Measurements from ENCODE around the gene PVALB. TPM values are rescaled to one million over a fixed set of nuclear protein-coding genes. Genes with fewer than 3 reads are reported as not detected.

The PVALB gene
- total RNA-seq, 4 donors from 2014 or later, result not detected

DNA sequence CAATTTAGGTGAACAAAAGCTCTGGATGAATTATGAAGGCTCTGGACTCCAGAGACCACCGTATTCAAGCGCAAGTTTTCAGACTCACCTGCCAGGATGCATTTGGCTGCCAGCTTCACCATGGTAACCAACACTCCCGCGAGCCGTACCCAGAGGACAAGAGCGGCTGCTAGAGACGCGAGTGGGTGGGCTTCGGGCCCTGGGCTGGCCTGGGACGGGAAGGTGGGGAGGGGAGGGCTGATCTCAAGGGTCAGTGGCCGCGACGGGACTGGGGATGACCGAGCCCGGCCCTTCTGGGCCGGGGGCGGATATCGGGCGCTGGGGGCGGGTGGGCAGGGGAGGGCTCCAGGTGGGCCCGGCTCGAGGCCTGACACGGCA, 41.3 kb downstream of the PVALB start:
- Histone ChIP-seq H3K9me3 (no peaks in the 10 kb centered on the region), H3K4me3 (peak overlapping the region; percentile 69 to 93 (median 84)), H3K4me1 (peaks cover 11 to 26% (median 25%) of the 10 kb centered on the region in 4 donors), H3K36me3 (no peaks in the 10 kb centered on the region), H3K27me3 (no peaks in the 10 kb centered on the region), H3K27ac (replicated peaks in 1 of 4) (peak overlapping the region; percentile 86 to 94 (median 86))
- intact Hi-C loops (cut with DNase I), result loop anchor here (5.0 to 10.0 kb wide), 2 partner anchors 241 to 412 kb away; partner anchors contain the start of gene C1QTNF6
- WGBS, result under 1% methylated on average over 14 of the region's 23 CpGs
- DNase-seq (ENCODE audit: extremely low spot score), result no peak
- TF ChIP-seq POLR2AphosphoS5 (IDR thresholded peaks at IDR 0.05) (no peak), EP300 (IDR thresholded peaks at IDR 0.05) (no peak), POLR2A (IDR thresholded peaks at IDR 0.05; ENCODE audit: low read depth) (no peak)
- TF ChIP-seq, protein P1, sequence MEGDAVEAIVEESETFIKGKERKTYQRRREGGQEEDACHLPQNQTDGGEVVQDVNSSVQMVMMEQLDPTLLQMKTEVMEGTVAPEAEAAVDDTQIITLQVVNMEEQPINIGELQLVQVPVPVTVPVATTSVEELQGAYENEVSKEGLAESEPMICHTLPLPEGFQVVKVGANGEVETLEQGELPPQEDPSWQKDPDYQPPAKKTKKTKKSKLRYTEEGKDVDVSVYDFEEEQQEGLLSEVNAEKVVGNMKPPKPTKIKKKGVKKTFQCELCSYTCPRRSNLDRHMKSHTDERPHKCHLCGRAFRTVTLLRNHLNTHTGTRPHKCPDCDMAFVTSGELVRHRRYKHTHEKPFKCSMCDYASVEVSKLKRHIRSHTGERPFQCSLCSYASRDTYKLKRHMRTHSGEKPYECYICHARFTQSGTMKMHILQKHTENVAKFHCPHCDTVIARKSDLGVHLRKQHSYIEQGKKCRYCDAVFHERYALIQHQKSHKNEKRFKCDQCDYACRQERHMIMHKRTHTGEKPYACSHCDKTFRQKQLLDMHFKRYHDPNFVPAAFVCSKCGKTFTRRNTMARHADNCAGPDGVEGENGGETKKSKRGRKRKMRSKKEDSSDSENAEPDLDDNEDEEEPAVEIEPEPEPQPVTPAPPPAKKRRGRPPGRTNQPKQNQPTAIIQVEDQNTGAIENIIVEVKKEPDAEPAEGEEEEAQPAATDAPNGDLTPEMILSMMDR (IDR thresholded peaks at IDR 0.05), result no peak

DNA sequence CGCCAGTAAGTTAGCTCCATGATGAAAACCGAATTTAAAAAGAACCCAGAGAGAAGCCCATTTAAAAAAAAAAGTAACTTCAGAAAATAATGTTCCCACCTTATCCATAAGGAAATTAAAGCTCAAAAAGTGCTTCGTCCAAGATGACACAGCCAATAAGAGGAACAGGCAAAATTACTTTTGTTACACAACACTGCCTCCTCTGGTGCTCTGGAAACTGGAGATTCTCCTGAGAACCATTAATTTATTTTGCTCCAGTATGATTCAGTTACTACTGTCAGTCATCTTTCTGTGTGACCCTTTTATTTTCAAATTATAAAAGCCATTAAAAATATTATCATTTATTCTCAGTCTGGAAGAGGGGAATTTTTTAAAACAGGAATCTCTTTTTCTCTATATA, 42.9 kb downstream of the PVALB start:
- WGBS, result 72% methylated on average over 3 of the region's 3 CpGs

DNA sequence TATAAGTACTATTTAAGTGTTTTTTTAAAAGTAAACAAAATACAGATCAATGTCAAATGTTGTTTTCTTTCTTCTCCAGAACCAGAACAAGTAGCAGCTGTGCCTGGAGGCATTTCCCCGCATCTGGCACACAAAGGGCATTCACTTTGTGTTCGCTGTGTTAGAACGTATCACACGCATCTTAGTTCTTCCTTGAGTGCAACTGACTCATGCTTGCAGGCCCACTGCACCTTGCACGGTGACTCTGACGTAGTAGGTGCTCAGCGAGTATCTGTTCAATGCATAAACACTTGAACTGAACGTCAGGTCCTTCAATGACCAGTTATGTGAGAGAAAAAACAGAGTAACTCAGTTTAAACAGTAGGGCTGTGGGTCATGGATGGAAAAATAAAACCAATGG, 44.4 kb downstream of the PVALB start:
- Histone ChIP-seq H3K4me3 (no peak overlapping the region), H3K9me3 (no peaks in the 10 kb centered on the region), H3K27ac (replicated peaks in 1 of 4) (no peak overlapping the region), H3K4me1 (peaks cover 14 to 34% (median 31%) of the 10 kb centered on the region in 4 donors), H3K36me3 (peaks cover under 1 to 4% (median 2%) of the 10 kb centered on the region in 4 donors), H3K27me3 (no peaks in the 10 kb centered on the region)
- intact Hi-C loops (cut with DNase I), result loop anchor here (10.0 kb wide), 1 partner anchor 238 kb away; no protein-coding TSS in a partner anchor
- WGBS, result 88% methylated on average over 8 of the region's 8 CpGs
- DNase-seq (ENCODE audit: extremely low spot score), result no peak
- no peak for TF ChIP-seq EP300 (IDR thresholded peaks at IDR 0.05)
- TF ChIP-seq POLR2AphosphoS5 (IDR thresholded peaks at IDR 0.05), result no peak
- TF ChIP-seq, protein P1 (IDR thresholded peaks at IDR 0.05), result no peak
- TF ChIP-seq POLR2A (IDR thresholded peaks at IDR 0.05; ENCODE audit: low read depth), result no peak

More for the DNA sequence above, 42.9 kb downstream of the PVALB start:
- Histone ChIP-seq H3K4me1 (peaks cover 14 to 34% (median 31%) of the 10 kb centered on the region in 4 donors), H3K9me3 (no peaks in the 10 kb centered on the region), H3K27me3 (no peaks in the 10 kb centered on the region), H3K36me3 (no peaks in the 10 kb centered on the region), H3K27ac (replicated peaks in 1 of 4) (no peak overlapping the region), H3K4me3 (no peak overlapping the region)
- TF ChIP-seq, protein P1 (IDR thresholded peaks at IDR 0.05), result peak; percentile 36 to 44 (median 42)
- no peak for TF ChIP-seq POLR2A (IDR thresholded peaks at IDR 0.05; ENCODE audit: low read depth)
- no peak for DNase-seq (ENCODE audit: extremely low spot score)
- intact Hi-C loops (cut with DNase I), result loop anchor here (10.0 kb wide), 1 partner anchor 239 kb away; no protein-coding TSS in a partner anchor

DNA sequence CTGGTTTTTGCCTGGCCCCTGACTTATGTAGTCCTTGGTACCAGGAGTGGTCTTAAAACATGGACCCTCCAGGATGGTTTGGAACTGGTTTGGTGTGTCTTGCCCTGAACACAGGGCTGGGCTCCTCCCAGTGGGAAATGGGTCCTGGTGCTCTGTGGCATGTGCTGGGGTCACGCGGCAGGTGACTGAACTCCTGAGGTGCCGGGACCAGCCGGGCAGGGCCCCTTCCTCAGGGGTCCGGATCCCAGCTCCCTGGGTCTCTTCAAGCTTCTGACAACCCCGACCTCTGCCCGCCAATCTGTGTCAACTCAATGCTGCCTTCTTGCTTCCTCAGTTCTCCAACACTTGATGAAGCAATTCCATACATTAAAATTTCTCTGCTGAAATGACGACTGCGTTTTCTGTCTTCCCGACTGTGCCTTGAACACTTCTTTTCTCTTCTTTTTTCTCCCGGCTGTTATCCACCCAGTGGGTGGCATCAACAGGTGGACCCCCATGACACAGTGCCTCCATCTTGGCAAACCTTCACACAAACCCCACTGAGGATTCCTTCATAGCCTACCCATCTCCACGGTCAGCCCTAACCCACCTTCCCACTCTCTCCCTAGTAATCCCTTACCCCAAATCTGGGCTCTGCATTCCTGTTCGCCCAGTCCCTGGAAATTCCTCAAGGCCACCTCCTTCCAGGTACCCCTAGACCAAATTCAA, 45.3 kb downstream of the PVALB start:
- WGBS, result 90% methylated on average over 10 of the region's 13 CpGs
- H3K36me3 ChIP-seq, result peaks cover 6 to 12% (median 9%) of the 10 kb centered on the region in 4 donors
- TF ChIP-seq EP300 (IDR thresholded peaks at IDR 0.05) (no peak), POLR2A (IDR thresholded peaks at IDR 0.05; ENCODE audit: low read depth) (no peak), POLR2AphosphoS5 (IDR thresholded peaks at IDR 0.05) (no peak)
- TF ChIP-seq, protein P1 (IDR thresholded peaks at IDR 0.05), result no peak
- intact Hi-C loops (cut with DNase I), result loop anchor here (10.0 kb wide), 1 partner anchor 237 kb away; no protein-coding TSS in a partner anchor
- no peak overlapping the region for H3K4me3 ChIP-seq
- no peaks in the 10 kb centered on the region for H3K27me3 ChIP-seq
- H3K27ac ChIP-seq (replicated peaks in 1 of 4), result no peak overlapping the region
- H3K9me3 ChIP-seq, result no peaks in the 10 kb centered on the region
- peaks cover 10 to 30% (median 26%) of the 10 kb centered on the region in 4 donors for H3K4me1 ChIP-seq
- no peak for DNase-seq (ENCODE audit: extremely low spot score)
